PC-9 (cell line): Measurements from ENCODE around the gene TFB2M. TPM values are rescaled to one million over a fixed set of nuclear protein-coding genes. Genes with fewer than 3 reads are reported as not detected.

Experiments used
- BruUV-seq: library from RNA; stranded (reverse); fragments of 400-500 nt; replicated peaks from 2 replicates; lab custom pipeline; 2021; lab: Mats Ljungman, UMichigan
- CTCF ChIA-PET: fragments of 300-600 bp; sonication (Branson Sonifier 250); formaldehyde crosslinking; loops from one replicate; lab custom pipeline; 2022; ENCODE audit warnings: antibody characterized with exemption; lab: Charles Lee
- POLR2A ChIA-PET: fragments of 300-600 bp; sonication (Branson Sonifier 250); formaldehyde crosslinking; loops from one replicate; lab custom pipeline; 2022; ENCODE audit warnings: antibody characterized with exemption; ENCODE audit not compliant: unreplicated experiment; lab: Charles Lee
- DNase-seq, 2 experiments: peaks; one replicate each; pipeline versions ENCODE4 v3.0.0 to v3.0.0-alpha.2; 2015 to 2022; ENCODE audit warnings: mixed read lengths in 1 of 2
- H2AFZ ChIP-seq: fragments of 200-600 bp; sonication (generic); 2 replicates; pipeline ENCODE4 v1.8.1; 2017; ENCODE audit warnings: antibody characterized with exemption
- H3F3A ChIP-seq: fragments of 200-600 bp; sonication (generic); 2 replicates; pipeline ENCODE4 v1.8.1; 2017; ENCODE audit warnings: antibody characterized with exemption, mild to moderate bottlenecking, low read depth; ENCODE audit not compliant: insufficient read depth
- H3K27ac ChIP-seq: fragments of 200-600 bp; sonication (generic); 2 replicates; pipeline ENCODE4 v1.6.1; 2016; ENCODE audit warnings: mixed run types
- H3K27me3 ChIP-seq: fragments of 200-600 bp; sonication (generic); 2 replicates; pipeline ENCODE4 v1.6.1; 2016; ENCODE audit warnings: low read depth, mixed run types; ENCODE audit not compliant: insufficient read depth
- H3K36me3 ChIP-seq: fragments of 200-600 bp; sonication (generic); 2 replicates; pipeline ENCODE4 v1.6.1; 2016; ENCODE audit warnings: low read depth, mixed run types
- H3K4me1 ChIP-seq: fragments of 200-600 bp; sonication (generic); replicated peaks from 2 replicates; pipeline ENCODE4 v1.6.1; 2016; ENCODE audit warnings: mixed run types; ENCODE audit not compliant: insufficient read depth
- H3K4me2 ChIP-seq: fragments of 200-600 bp; sonication (generic); 2 replicates; pipeline ENCODE4 v1.6.1; 2017; ENCODE audit warnings: mixed run types
- H3K4me3 ChIP-seq: fragments of 200-600 bp; sonication (generic); 2 replicates; pipeline ENCODE4 v1.6.1; 2016; ENCODE audit warnings: mixed run types
- H3K79me2 ChIP-seq: fragments of 200-600 bp; sonication (generic); 2 replicates; pipeline ENCODE4 v1.6.1; 2017; ENCODE audit warnings: low read depth, mixed run types
- H3K9me2 ChIP-seq: fragments of 200-600 bp; sonication (generic); 2 replicates; pipeline ENCODE4 v1.8.1; 2017; ENCODE audit warnings: mild to moderate bottlenecking; ENCODE audit not compliant: insufficient read depth
- H3K9me3 ChIP-seq: fragments of 200-600 bp; sonication (generic); 2 replicates; pipeline ENCODE4 v1.8.1; 2016; ENCODE audit warnings: low read depth; ENCODE audit not compliant: insufficient read depth
- H4K20me1 ChIP-seq: fragments of 200-600 bp; sonication (generic); 2 replicates; pipeline ENCODE4 v1.8.1; 2017; ENCODE audit not compliant: insufficient read depth
- CTCF ChIP-seq: fragments of 200-600 bp; sonication (generic); conservative IDR thresholded peaks from 2 replicates; pipeline ENCODE4 v1.6.1; 2017; ENCODE audit warnings: mixed run types, antibody characterized with exemption, mild to moderate bottlenecking, moderate library complexity
- EZH2 ChIP-seq: fragments of 200-600 bp; sonication (generic); IDR thresholded peaks from 2 replicates; pipeline ENCODE4 v1.8.0; 2017; ENCODE audit warnings: antibody characterized with exemption, low read depth
- intact Hi-C: fragments of 100-400 bp; cut with micrococcal nuclease; formaldehyde crosslinking; loops from one replicate; pipeline ENCODE4 v1.10.0; 2022; ENCODE audit not compliant: unreplicated experiment
- total RNA-seq: library from RNA; stranded (reverse); gene quantifications from 2 replicates; pipeline ENCODE4 v1.2.3, GENCODE V29; 2021

The TFB2M gene
- total RNA-seq, 1 experiment from 2014 or later: 16.2 TPM

- H4K20me1 ChIP-seq: no peaks in the 10 kb centered on the region; the same call in 1 of the 2 replicates
- H2AFZ ChIP-seq: no peak overlapping the region
- ChIA-PET POLR2A (no interaction called here), CTCF (no interaction called here)
- DNase-seq: no peak
- no peaks in the 10 kb centered on the region for H3K9me2 ChIP-seq
- no peak overlapping the region for H3K27ac ChIP-seq
- BruUV-seq: no TSS peak
- H3K4me1 ChIP-seq: no peaks in the 10 kb centered on the region
- H3K4me3 ChIP-seq: no peak overlapping the region
- H3K9me3 ChIP-seq: no peaks in the 10 kb centered on the region
- intact Hi-C loops: no loop called here
- no peaks in the 10 kb centered on the region for H3K36me3 ChIP-seq
- no peaks in the 10 kb centered on the region for H3K79me2 ChIP-seq
- H3K4me2 ChIP-seq: no peak overlapping the region
- H3F3A ChIP-seq: no peaks in the 10 kb centered on the region
- TF ChIP-seq CTCF (no peak), EZH2 (no peak)
- no peaks in the 10 kb centered on the region for H3K27me3 ChIP-seq
Measured at GRCh38 chr1:246577720-246578106, 11.7 kb upstream of the TFB2M start.

- no peaks in the 10 kb centered on the region for H3K27me3 ChIP-seq
- no peaks in the 10 kb centered on the region for H3F3A ChIP-seq
- H3K4me2 ChIP-seq: no peak overlapping the region
- H3K36me3 ChIP-seq: no peaks in the 10 kb centered on the region
- intact Hi-C loops: no loop called here
- H2AFZ ChIP-seq: no peak overlapping the region
- CTCF ChIA-PET: no interaction called here
- no peaks in the 10 kb centered on the region for H3K9me3 ChIP-seq
- no TSS peak for BruUV-seq
- H3K4me3 ChIP-seq: no peak overlapping the region
- POLR2A ChIA-PET: no interaction called here
- H3K27ac ChIP-seq: no peak overlapping the region
- no peaks in the 10 kb centered on the region for H3K9me2 ChIP-seq
- TF ChIP-seq CTCF (no peak), EZH2 (no peak)
- no peaks in the 10 kb centered on the region for H3K79me2 ChIP-seq
- DNase-seq: no peak
- no peaks in the 10 kb centered on the region for H3K4me1 ChIP-seq
- H4K20me1 ChIP-seq: no peaks in the 10 kb centered on the region; the same call in 1 of the 2 replicates
Measured at GRCh38 chr1:246577082-246577719, 11.1 kb upstream of the TFB2M start.

GRCh38 chr1:246576709-246577032, 10.6 kb upstream of the TFB2M start:
- intact Hi-C loops: no loop called here
- Histone ChIP-seq H3K36me3 (no peaks in the 10 kb centered on the region), H3K27ac (no peak overlapping the region), H3K4me2 (no peak overlapping the region), H3K4me3 (no peak overlapping the region), H3K79me2 (no peaks in the 10 kb centered on the region), H3K9me2 (no peaks in the 10 kb centered on the region), H3K4me1 (no peaks in the 10 kb centered on the region), H3F3A (no peaks in the 10 kb centered on the region), H4K20me1 (no peaks in the 10 kb centered on the region; the same call in 1 of the 2 replicates), H2AFZ (no peak overlapping the region), H3K9me3 (no peaks in the 10 kb centered on the region), H3K27me3 (no peaks in the 10 kb centered on the region)
- BruUV-seq: no TSS peak
- no peak for DNase-seq
- POLR2A ChIA-PET: no interaction called here
- CTCF ChIA-PET: no interaction called here
- TF ChIP-seq CTCF: no peak
